ENCODE data around the gene GARS1.

GARS1 gene

DNA sequence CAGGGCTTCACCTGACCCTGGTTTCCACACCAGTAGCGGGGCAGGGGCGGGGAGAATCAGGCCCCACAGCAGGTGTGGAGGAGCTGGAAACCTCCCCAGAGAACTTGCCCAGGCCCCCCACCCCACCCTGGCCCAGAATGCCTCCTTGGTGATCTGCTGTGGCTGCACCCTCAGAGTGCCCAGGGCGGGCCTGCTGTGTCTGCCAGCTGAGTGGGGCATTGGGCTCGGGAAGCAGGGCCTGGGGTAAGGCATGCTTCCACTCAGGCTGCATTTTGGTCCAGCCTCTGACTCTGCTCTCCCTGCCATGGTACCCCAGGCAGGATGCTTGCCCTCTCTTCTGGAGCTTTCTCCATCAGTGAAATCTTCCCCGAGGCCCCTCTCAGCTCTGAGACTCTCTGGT lies 88.6 kb downstream of the GARS1 start:
- no peak for DNase-seq

Measured in activated effector memory CD4-positive, alpha-beta T cell treated with anti-CD3 and anti-CD28 coated beads, Interleukin-2, amount 50 U/mL, for 16 hours (primary cell).